H1 (cell line): ENCODE data around the gene CAMK1G. TPM values are rescaled to one million over a fixed set of nuclear protein-coding genes. Genes with fewer than 3 reads are reported as not detected.

ENCODE experiments used
- HDAC6 ChIP-seq: IDR thresholded peaks from one replicate; pipeline ENCODE4 v1.7.1; 2012; ENCODE audit warnings: low read depth, mild to moderate bottlenecking, inconsistent platforms, low read length, moderate library complexity
- MAX ChIP-seq: IDR thresholded peaks from 2 replicates; pipeline ENCODE4 v1.6.1; 2012; ENCODE audit warnings: inconsistent platforms
- polyA plus RNA-seq, 7 experiments: library from polyadenylated mRNA; depleted of rRNA in 3 of 7; stranded (reverse) in 5 of 7; unstranded in 2 of 7; fragments of >200 nt in 5 of 7; fragments of 200-250 nt in 2 of 7; gene quantifications; 1 replicate in 5 of 7; 2 replicates in 1 of 7; 4 replicates in 1 of 7; pipeline versions ENCODE4 v1.2.1 to v1.2.3, GENCODE V29; 2011 to 2013; ENCODE audit warnings: missing spikeins in 2 of 7, mixed read lengths in 2 of 7
- total RNA-seq: library from RNA; stranded (reverse); fragmentation: NEBNext Ultra II Directional; extraction: Animal tissue kit (Norgen Biotek cat#: 25700); gene quantifications from 2 replicates; pipeline ENCODE4 v1.2.1, GENCODE V29; 2021
- TF ChIP-seq, protein P1 (sequence below): IDR thresholded peaks from 2 replicates; pipeline ENCODE4 v1.6.1; 2012; ENCODE audit warnings: inconsistent platforms

The CAMK1G gene
- total and polyA plus RNA-seq, 2 of the 8 experiments (the other 6 are each of a cell fraction or from before 2014, with no cell fraction given), result 1.00 to 1.0 TPM

DNA sequence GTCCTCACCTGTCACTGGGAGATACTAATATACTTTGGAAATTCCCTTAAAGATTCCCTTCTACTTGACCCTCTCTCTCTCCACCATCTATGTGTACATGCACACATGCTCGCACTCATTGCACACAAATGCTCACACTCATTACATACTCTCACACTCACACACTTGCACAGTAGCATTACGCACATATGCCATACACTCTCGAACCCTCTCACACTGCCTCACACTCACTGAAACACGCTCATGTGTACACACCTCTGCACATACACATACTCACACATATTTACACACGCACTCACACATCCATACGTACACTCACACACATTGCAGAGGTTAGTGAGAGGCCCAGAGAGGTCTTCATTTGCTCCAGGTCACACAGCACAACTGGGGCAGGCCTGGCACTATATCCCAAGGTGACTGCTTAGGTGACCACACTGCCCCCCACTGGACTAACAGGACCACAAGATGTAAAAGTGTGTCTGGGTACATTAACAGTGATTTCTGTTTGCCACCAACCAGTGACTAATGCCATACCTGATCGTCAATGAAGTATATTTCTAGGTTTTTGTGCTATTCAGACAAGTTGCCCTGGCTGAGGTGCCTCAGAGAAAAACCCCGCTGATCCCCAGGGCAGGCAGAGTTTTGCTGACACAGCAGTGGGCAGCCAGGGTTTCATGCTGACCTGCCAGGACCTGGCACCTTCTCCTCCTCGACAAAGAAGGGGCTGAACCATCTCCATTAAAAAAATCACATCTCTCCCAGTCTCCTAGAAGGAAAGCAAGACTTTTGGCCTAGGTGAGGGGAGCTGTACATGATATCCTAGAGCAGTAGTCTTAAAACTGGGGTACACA lies 28.5 kb upstream of the CAMK1G start (continued):
- TF ChIP-seq, protein P1, sequence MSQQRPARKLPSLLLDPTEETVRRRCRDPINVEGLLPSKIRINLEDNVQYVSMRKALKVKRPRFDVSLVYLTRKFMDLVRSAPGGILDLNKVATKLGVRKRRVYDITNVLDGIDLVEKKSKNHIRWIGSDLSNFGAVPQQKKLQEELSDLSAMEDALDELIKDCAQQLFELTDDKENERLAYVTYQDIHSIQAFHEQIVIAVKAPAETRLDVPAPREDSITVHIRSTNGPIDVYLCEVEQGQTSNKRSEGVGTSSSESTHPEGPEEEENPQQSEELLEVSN, result no peak
- TF ChIP-seq MAX (0 out of 2 replicates have a peak, but pooled peaks have one; percentile 11), HDAC6 (no peak)
